K562 (cell line): ENCODE data around the gene VPS37D. TPM values are rescaled to one million over a fixed set of nuclear protein-coding genes. Genes with fewer than 3 reads are reported as not detected.

Experiments
- ASH1L ChIP-seq: fragments of 450-650 bp; IDR thresholded peaks from 2 replicates; pipeline ENCODE4 v1.6.1; 2018; ENCODE audit warnings: borderline replicate concordance, mild to moderate bottlenecking, low read depth; ENCODE audit not compliant: partially characterized antibody
- ATF2 ChIP-seq: sonication (generic); formaldehyde crosslinking; IDR thresholded peaks from 2 replicates; pipeline ENCODE4 v1.8.1; 2022; ENCODE audit warnings: missing genetic modification reagents
- CTBP1 ChIP-seq: fragments of 450-650 bp; IDR thresholded peaks from 2 replicates; pipeline ENCODE4 v1.6.1; 2016; ENCODE audit warnings: borderline replicate concordance
- FOSL1 ChIP-seq: fragments of 200-800 bp; sonication (Bioruptor generic); conservative IDR thresholded peaks from 2 replicates; pipeline ENCODE4 v1.6.1; 2016; ENCODE audit warnings: missing genetic modification characterization, missing compliant biosample characterization
- FOXA1 ChIP-seq: fragments of 450-650 bp; IDR thresholded peaks from 2 replicates; pipeline ENCODE4 v1.6.1; 2016; ENCODE audit warnings: mild to moderate bottlenecking, borderline replicate concordance
- FOXM1 ChIP-seq, 2 experiments: fragments of 450-650 bp in 1 of 2; sonication (generic) in 1 of 2; formaldehyde crosslinking in 1 of 2; IDR thresholded peaks; 2 replicates each; pipeline versions ENCODE4 v1.6.1 to v1.9.0; 2017 to 2022; ENCODE audit warnings: low read depth in 2 of 2, mild to moderate bottlenecking in 2 of 2, missing genetic modification reagents in 1 of 2, moderate library complexity in 1 of 2
- HDAC8 ChIP-seq: fragments of 450-650 bp; IDR thresholded peaks from 2 replicates; pipeline ENCODE4 v1.6.1; 2016; ENCODE audit warnings: mild to moderate bottlenecking, missing genetic modification characterization, moderate library complexity, missing compliant biosample characterization
- IFI16 ChIP-seq: fragments of 250-450 bp; sonication (Bioruptor Pico); IDR thresholded peaks from 2 replicates; pipeline ENCODE4 v2.1.2; 2022; ENCODE audit warnings: mild to moderate bottlenecking, inconsistent platforms
- KDM5B ChIP-seq: fragments of 200-600 bp; sonication (generic); IDR thresholded peaks from 2 replicates; pipeline ENCODE4 v1.6.1; 2012; ENCODE audit warnings: low read depth, mild to moderate bottlenecking, moderate library complexity, low read length, control low read depth, inconsistent platforms; ENCODE audit not compliant: insufficient replicate concordance
- MCM5 ChIP-seq: fragments of 450-650 bp; IDR thresholded peaks from 2 replicates; pipeline ENCODE4 v1.6.1; 2016; ENCODE audit warnings: low read depth
- NR2F6 ChIP-seq: fragments of 450-650 bp; formaldehyde crosslinking; IDR thresholded peaks from 2 replicates; pipeline ENCODE4 v1.4.0; 2020; ENCODE audit warnings: mild to moderate bottlenecking
- PHTF2 ChIP-seq: fragments of 250-450 bp; sonication (Bioruptor Pico); IDR thresholded peaks from 2 replicates; pipeline ENCODE4 v1.5.0; 2021; ENCODE audit warnings: mild to moderate bottlenecking
- POLR2A ChIP-seq: fragments of 450-650 bp; conservative IDR thresholded peaks from 2 replicates; pipeline ENCODE4 v1.6.1; 2016
- POLR2H ChIP-seq: IDR thresholded peaks from 2 replicates; pipeline ENCODE4 v1.6.1; 2016; ENCODE audit warnings: missing genetic modification characterization, low read depth, mild to moderate bottlenecking, control low read depth, missing compliant biosample characterization, moderate library complexity
- RAD21 ChIP-seq, 2 experiments: fragments of 250-450 bp in 1 of 2; fragments of 450-650 bp in 1 of 2; sonication (Bioruptor Pico) in 1 of 2; formaldehyde crosslinking in 1 of 2; IDR thresholded peaks in 1 of 2; conservative IDR thresholded peaks in 1 of 2; 2 replicates each; pipeline versions ENCODE4 v1.4.0 to v1.8.0; 2020 to 2022; ENCODE audit warnings: mild to moderate bottlenecking in 2 of 2, moderate library complexity in 1 of 2
- THRA ChIP-seq: fragments of 450-650 bp; IDR thresholded peaks from 2 replicates; pipeline ENCODE4 v1.6.1; 2017; ENCODE audit warnings: mild to moderate bottlenecking, moderate library complexity
- ZNF134 ChIP-seq: fragments of 250-450 bp; sonication (Bioruptor Pico); conservative IDR thresholded peaks from 2 replicates; pipeline ENCODE4 v1.4.0; 2020
- ZNF347 ChIP-seq: fragments of 450-650 bp; formaldehyde crosslinking; IDR thresholded peaks from 2 replicates; pipeline ENCODE4 v1.4.0; 2020; ENCODE audit warnings: low read depth, mild to moderate bottlenecking, moderate library complexity
- polyA plus RNA-seq, 8 experiments: library from polyadenylated mRNA; depleted of rRNA in 4 of 8; stranded (reverse) in 5 of 8; unstranded in 3 of 8; fragments of >200 nt; fragmentation: Nextera tagmentation in 2 of 8; fragmentation: Illumina TruSeq in 1 of 8; extraction: Ambion mirVana in 2 of 8; extraction: Trizol in 1 of 8; gene quantifications; 2 replicates each; pipeline versions ENCODE4 v1.2.1 to v1.2.3, GENCODE V29; 2011 to 2014; ENCODE audit warnings: inconsistent platforms in 1 of 8, missing spikeins in 1 of 8
- total RNA-seq, 7 experiments: library from RNA; depleted of rRNA in 6 of 7; stranded (reverse); fragments of >200 nt in 6 of 7; fragmentation: Illumina TruSeq in 2 of 7; extraction: Trizol in 2 of 7; gene quantifications; 2 replicates each; pipeline versions ENCODE4 v1.2.1 to v1.2.3, GENCODE V29; 2011 to 2021; ENCODE audit warnings: low replicate concordance in 1 of 7
- TF ChIP-seq, protein P1 (sequence below): fragments of 450-650 bp; formaldehyde crosslinking; IDR thresholded peaks from 2 replicates; pipeline ENCODE4 v1.4.0; 2022; ENCODE audit warnings: missing genetic modification characterization
- TF ChIP-seq, protein P2 (sequence below): sonication (generic); formaldehyde crosslinking; IDR thresholded peaks from 2 replicates; pipeline ENCODE4 v1.8.0; 2023; ENCODE audit warnings: mild to moderate bottlenecking, missing genetic modification reagents
- TF ChIP-seq, protein P3 (sequence below): fragments of 450-650 bp; formaldehyde crosslinking; conservative IDR thresholded peaks from 2 replicates; pipeline ENCODE4 v1.4.0; 2022; ENCODE audit warnings: mild to moderate bottlenecking, missing genetic modification characterization

Gene VPS37D
- total and polyA plus RNA-seq, 9 of the 15 experiments (the other 6 are each of a cell fraction or from before 2014, with no cell fraction given) = 0.25 to 2.3 (median 1.0) TPM; not detected in 3

DNA sequence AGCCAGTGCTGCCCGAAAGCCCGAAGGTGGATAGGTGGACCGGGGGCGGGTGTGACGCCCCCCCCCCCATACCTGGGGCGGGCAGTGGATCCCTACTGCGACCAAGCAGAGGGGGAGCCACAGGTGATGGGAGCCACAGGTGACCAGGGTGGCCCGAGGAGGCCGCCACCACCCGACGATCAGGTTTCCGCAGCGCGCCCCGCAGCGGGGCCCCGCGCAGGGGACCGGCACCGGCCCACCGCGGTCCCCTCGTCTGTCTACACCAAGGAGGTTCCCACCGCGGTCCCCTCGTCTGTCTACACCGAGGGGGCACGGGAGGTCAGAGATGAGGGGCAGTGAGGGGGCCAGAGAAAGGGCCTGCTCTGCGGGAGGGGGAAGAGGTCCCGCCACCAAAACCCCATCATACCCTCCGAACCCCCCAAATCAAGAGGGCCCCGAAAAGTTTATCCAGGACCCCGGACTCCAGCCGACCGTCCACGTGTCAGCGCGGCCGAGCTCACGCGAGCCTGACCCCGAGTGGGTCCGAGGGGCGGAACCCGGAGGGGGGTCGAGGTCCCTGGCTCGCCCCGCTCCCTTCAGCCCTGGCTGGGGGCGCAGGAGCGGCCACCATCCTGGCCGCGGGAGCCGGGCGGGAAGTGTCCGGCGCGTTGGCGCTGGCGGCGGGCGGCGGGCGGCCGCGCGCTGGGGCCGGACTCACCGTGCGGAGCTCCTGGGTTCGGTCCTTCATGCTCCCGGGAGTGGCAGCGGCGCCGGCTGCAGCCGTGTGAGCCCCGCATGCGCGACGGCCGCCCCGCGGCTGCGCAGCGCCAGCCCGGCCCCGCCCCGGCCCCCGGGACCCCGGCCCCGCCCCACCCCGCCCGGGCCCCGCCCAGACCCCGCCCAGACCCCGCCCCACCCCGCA lies 51.5 kb downstream of the VPS37D start, which contains the start of gene STX1A (continued):
- TF ChIP-seq, protein P1, sequence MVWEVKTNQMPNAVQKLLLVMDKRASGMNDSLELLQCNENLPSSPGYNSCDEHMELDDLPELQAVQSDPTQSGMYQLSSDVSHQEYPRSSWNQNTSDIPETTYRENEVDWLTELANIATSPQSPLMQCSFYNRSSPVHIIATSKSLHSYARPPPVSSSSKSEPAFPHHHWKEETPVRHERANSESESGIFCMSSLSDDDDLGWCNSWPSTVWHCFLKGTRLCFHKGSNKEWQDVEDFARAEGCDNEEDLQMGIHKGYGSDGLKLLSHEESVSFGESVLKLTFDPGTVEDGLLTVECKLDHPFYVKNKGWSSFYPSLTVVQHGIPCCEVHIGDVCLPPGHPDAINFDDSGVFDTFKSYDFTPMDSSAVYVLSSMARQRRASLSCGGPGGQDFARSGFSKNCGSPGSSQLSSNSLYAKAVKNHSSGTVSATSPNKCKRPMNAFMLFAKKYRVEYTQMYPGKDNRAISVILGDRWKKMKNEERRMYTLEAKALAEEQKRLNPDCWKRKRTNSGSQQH (CRISPR knock-in tag) = no peak
- TF ChIP-seq FOXM1 (IDR thresholded peaks at IDR 0.05; ENCODE audit: low read depth) = no peak
- no peak for TF ChIP-seq FOXM1 (CRISPR knock-in tag; IDR thresholded peaks at IDR 0.05; ENCODE audit: low read depth)
- no peak for TF ChIP-seq POLR2H (tag)
- no peak for TF ChIP-seq THRA
- TF ChIP-seq HDAC8 (tag) = no peak
- TF ChIP-seq ZNF347 (CRISPR knock-in tag) = no peak
- no peak for TF ChIP-seq ATF2 (CRISPR knock-in tag)
- TF ChIP-seq FOXA1 = no peak
- TF ChIP-seq FOSL1 (tag) = no peak
- TF ChIP-seq CTBP1 = peak; percentile 42; the same call in 1 of the 2 replicates
- no peak for TF ChIP-seq PHTF2 (CRISPR knock-in tag)
- TF ChIP-seq ASH1L = no peak
- TF ChIP-seq, protein P2, sequence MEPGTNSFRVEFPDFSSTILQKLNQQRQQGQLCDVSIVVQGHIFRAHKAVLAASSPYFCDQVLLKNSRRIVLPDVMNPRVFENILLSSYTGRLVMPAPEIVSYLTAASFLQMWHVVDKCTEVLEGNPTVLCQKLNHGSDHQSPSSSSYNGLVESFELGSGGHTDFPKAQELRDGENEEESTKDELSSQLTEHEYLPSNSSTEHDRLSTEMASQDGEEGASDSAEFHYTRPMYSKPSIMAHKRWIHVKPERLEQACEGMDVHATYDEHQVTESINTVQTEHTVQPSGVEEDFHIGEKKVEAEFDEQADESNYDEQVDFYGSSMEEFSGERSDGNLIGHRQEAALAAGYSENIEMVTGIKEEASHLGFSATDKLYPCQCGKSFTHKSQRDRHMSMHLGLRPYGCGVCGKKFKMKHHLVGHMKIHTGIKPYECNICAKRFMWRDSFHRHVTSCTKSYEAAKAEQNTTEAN (CRISPR knock-in tag) = no peak
- no peak for TF ChIP-seq MCM5
- TF ChIP-seq POLR2A = no peak
- no peak for TF ChIP-seq IFI16 (CRISPR knock-in tag)
- TF ChIP-seq ZNF134 = no peak
- peak; percentile 74 for TF ChIP-seq KDM5B
- TF ChIP-seq NR2F6 = no peak
- no peak for TF ChIP-seq RAD21 (CRISPR knock-in tag; conservative IDR thresholded peaks at IDR 0.05 in 1 of 2, IDR thresholded peaks at IDR 0.05 in 1 of 2)
- TF ChIP-seq, protein P3, sequence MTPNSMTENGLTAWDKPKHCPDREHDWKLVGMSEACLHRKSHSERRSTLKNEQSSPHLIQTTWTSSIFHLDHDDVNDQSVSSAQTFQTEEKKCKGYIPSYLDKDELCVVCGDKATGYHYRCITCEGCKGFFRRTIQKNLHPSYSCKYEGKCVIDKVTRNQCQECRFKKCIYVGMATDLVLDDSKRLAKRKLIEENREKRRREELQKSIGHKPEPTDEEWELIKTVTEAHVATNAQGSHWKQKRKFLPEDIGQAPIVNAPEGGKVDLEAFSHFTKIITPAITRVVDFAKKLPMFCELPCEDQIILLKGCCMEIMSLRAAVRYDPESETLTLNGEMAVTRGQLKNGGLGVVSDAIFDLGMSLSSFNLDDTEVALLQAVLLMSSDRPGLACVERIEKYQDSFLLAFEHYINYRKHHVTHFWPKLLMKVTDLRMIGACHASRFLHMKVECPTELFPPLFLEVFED = no peak
